HG02973 (cell line): Measurements from ENCODE around the gene RPUSD1.
"Not testable (repeated sequence)": the region's sequence is repeated elsewhere in the genome, so short reads cannot be mapped to it uniquely, and the experiment has no call there.

Experiments used
- ATAC-seq: cut with Tn5 transposase; IDR thresholded peaks from one replicate; pipeline ENCODE4 v1.9.1; 2021; ENCODE audit warnings: moderate library complexity; ENCODE audit not compliant: unreplicated experiment

Gene RPUSD1

GRCh38 chr16:785563-786535 is 2.3 kb downstream of the RPUSD1 start:
- ATAC-seq = no peak

- ATAC-seq = no peak
Measured at GRCh38 chr16:784431-784830, 3.8 kb downstream of the RPUSD1 start.

GRCh38 chr16:783404-784161 is 4.6 kb downstream of the RPUSD1 start:
- no peak for ATAC-seq

GRCh38 chr16:782766-783403 is 5.3 kb downstream of the RPUSD1 start:
- no peak for ATAC-seq

GRCh38 chr16:782258-782657 is 5.9 kb downstream of the RPUSD1 start:
- no peak for ATAC-seq

- ATAC-seq = no peak
Measured at GRCh38 chr16:781346-782010, 6.7 kb downstream of the RPUSD1 start.

GRCh38 chr16:780296-780695 is 7.9 kb downstream of the RPUSD1 start:
- ATAC-seq = no peak

- ATAC-seq = no peak
Measured at GRCh38 chr16:779561-779960, 8.6 kb downstream of the RPUSD1 start.

- no peak for ATAC-seq
Measured at GRCh38 chr16:778909-779527, 9.2 kb downstream of the RPUSD1 start.

- no peak for ATAC-seq
Measured at GRCh38 chr16:778447-778846, 9.7 kb downstream of the RPUSD1 start.

- no peak for ATAC-seq
Measured at GRCh38 chr16:777826-778225, 10.4 kb downstream of the RPUSD1 start.

- no peak for ATAC-seq
Measured at GRCh38 chr16:776824-777223, 11.4 kb downstream of the RPUSD1 start.

- not testable (repeated sequence) for ATAC-seq
Measured at GRCh38 chr16:776298-776697, 11.9 kb downstream of the RPUSD1 start.

GRCh38 chr16:775236-775796 is 12.9 kb downstream of the RPUSD1 start:
- ATAC-seq = no peak

- ATAC-seq = no peak
Measured at GRCh38 chr16:774086-775001, 13.8 kb downstream of the RPUSD1 start.

GRCh38 chr16:772959-773358 is 15.2 kb downstream of the RPUSD1 start:
- no peak for ATAC-seq

- ATAC-seq = no peak
Measured at GRCh38 chr16:770411-770810, 17.8 kb downstream of the RPUSD1 start.

- ATAC-seq = no peak
Measured at GRCh38 chr16:769934-770333, 18.2 kb downstream of the RPUSD1 start.

- no peak for ATAC-seq
Measured at GRCh38 chr16:769184-769784, 18.9 kb downstream of the RPUSD1 start.
